Measurements from ENCODE around the gene PCDHA5.
"Not testable (repeated sequence)": the region's sequence is repeated elsewhere in the genome, so short reads cannot be mapped to it uniquely, and the experiment has no call there.

DNA sequence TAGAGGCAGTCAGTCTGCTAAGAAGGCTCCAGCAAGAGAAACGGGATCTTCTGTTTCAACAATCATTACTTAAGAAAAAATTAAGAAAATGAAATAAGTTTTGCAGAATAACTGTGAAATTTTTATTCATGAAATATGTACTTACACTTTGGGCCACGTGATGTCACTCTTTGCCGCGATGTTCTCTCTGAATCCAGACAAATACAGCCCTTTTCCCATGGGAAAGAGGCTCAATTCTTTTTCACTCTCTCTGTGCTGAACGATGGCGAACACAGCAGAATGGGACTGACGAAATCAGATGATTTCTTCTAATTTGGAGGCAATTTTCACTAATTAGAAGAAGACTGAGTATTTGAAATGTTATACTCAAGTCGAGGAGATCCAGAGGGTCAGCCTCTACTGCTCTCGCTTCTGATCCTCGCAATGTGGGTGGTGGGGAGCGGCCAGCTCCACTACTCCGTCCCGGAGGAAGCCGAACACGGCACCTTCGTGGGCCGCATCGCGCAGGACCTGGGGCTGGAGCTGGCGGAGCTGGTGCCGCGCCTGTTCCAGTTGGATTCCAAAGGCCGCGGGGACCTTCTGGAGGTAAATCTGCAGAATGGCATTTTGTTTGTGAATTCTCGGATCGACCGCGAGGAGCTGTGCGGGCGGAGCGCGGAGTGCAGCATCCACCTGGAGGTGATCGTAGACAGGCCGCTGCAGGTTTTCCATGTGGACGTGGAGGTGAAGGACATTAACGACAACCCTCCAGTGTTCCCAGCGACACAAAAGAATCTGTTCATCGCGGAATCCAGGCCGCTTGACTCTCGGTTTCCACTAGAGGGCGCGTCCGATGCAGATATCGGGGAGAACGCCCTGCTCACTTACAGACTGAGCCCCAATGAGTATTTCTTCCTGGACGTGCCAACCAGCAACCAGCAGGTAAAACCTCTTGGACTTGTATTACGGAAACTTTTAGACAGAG is 27.0 kb downstream of the PCDHA5 start, which contains the start of gene PCDHA9:
- not testable (repeated sequence) for TF ChIP-seq TAF1 (IDR thresholded peaks at IDR 0.05; ENCODE audit: borderline replicate concordance, low read depth, low read length); POLR2AphosphoS5 (IDR thresholded peaks at IDR 0.05; ENCODE audit: low read depth, low read length); POLR2A (IDR thresholded peaks at IDR 0.05; ENCODE audit: low read depth, low read length)

All from GM12892 (cell line).